ENCODE results near the gene SPEM2. TPM values are rescaled to one million over a fixed set of nuclear protein-coding genes. Genes with fewer than 3 reads are reported as not detected.
A peak's percentile ranks its signal among the peaks of the same experiment; 100 is the strongest.

SPEM2 gene
- total and polyA plus RNA-seq, 3 experiments from 2014 or later: not detected

DNA sequence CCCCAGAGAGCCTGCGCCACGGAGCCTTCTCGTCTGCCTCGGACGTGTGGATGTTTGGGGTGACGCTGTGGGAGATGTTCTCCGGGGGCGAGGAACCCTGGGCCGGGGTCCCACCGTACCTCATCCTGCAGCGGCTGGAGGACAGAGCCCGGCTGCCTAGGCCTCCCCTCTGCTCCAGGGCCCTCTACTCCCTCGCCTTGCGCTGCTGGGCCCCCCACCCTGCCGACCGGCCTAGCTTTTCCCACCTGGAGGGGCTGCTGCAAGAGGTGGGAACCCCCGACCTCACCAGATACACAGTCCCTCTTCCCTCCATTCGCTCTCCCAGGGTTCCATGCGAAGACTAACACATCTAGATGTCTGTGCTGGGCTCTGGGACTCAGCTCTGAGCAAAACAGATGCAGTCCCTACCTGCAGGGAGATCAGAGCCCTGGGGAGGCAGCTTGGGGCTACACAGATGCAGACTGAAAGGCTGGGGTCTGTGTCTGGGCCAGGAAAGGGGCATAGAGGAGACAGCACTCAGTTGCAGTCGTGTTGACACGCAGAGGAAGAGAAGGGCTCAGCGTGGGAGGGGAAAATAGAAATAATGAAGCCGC is 40.8 kb upstream of the SPEM2 start:
- peak overlapping the region; percentile 78 to 92 (median 87) for H3K4me3 Mint-ChIP-seq
- peaks cover 16 to 26% of the 10 kb centered on the region in 2 donors for H3K27me3 Mint-ChIP-seq
- POLR2A ChIA-PET: interaction anchor here (0.5 to 1.9 kb wide), 14 partner anchors 9 to 100 kb away, joined by 3 to 16 read pairs (median 4); partner anchors contain the start of genes ACAP1, PLSCR3, POLR2A and TMEM102

GRCh38 chr17:7388856-7389255 is 36.6 kb upstream of the SPEM2 start:
- Mint-ChIP-seq H3K36me3 (peaks cover 0 to 60% (median 3%) of the 10 kb centered on the region in 3 donors), H3K27ac (peak overlapping the region in 2 of 8 donors; percentile 37 to 72), H3K27me3 (no peaks in the 10 kb centered on the region), H3K4me3 (peak overlapping the region in 1 of 7 donors; percentile 66), H3K9me3 (no peaks in the 10 kb centered on the region), H3K4me1 (peaks cover 21 to 44% (median 28%) of the 10 kb centered on the region in 3 donors)
- H3K4me1 ChIP-seq (ENCODE audit: insufficient read depth, low read length): peaks cover 35% of the 10 kb centered on the region
- no peaks in the 10 kb centered on the region for H3K9me3 ChIP-seq (ENCODE audit: low read length)
- no peak for DNase-seq
- H3K36me3 ChIP-seq (ENCODE audit: insufficient read depth, low read length): peaks cover 32% of the 10 kb centered on the region
- no peaks in the 10 kb centered on the region for H3K27me3 ChIP-seq (ENCODE audit: insufficient read depth, low read length, poor library complexity, severe bottlenecking)
- POLR2A ChIA-PET: interaction anchor here (0.6 kb wide), 1 partner anchor 184 kb away, joined by 5 read pairs; no protein-coding TSS in a partner anchor
- CTCF ChIA-PET: interaction anchor here (0.8 to 1.4 kb wide), 3 partner anchors 15 to 48 kb away, joined by 3 to 4 read pairs (median 3); partner anchors contain the start of gene TMEM256
- no peak overlapping the region for H3K4me3 ChIP-seq (ENCODE audit: low read length)
- H3K27ac ChIP-seq (ENCODE audit: low read depth, low read length): no peak overlapping the region

More for the DNA sequence above, 40.8 kb upstream of the SPEM2 start:
- no peak for DNase-seq
- peak overlapping the region; percentile 79 for H3K27ac ChIP-seq (ENCODE audit: low read depth, low read length)
- H3K4me3 ChIP-seq (ENCODE audit: low read length): peak overlapping the region; percentile 83
- no peaks in the 10 kb centered on the region for H3K9me3 Mint-ChIP-seq
- peaks cover 13% of the 10 kb centered on the region for H3K4me1 ChIP-seq (ENCODE audit: insufficient read depth, low read length)
- peaks cover 4% of the 10 kb centered on the region for H3K36me3 ChIP-seq (ENCODE audit: insufficient read depth, low read length)
- H3K9me3 ChIP-seq (ENCODE audit: low read length): no peaks in the 10 kb centered on the region
- H3K27ac Mint-ChIP-seq: peak overlapping the region; percentile 85 to 97 (median 92)
- H3K4me1 Mint-ChIP-seq: peaks cover 12 to 16% (median 16%) of the 10 kb centered on the region in 3 donors
- peaks cover 16% of the 10 kb centered on the region for H3K27me3 ChIP-seq (ENCODE audit: insufficient read depth, low read length, poor library complexity, severe bottlenecking)
- peaks cover 0 to 26% (median 0%) of the 10 kb centered on the region in 3 donors for H3K36me3 Mint-ChIP-seq
- CTCF ChIA-PET: interaction anchor here (0.9 to 2.1 kb wide), 8 partner anchors 9 to 176 kb away, joined by 3 to 15 read pairs (median 4); partner anchors contain the start of genes PLSCR3 and TMEM102

- peaks cover 22 to 41% (median 27%) of the 10 kb centered on the region in 3 donors for H3K4me1 Mint-ChIP-seq
These were observed 35.2 kb upstream of the SPEM2 start for GRCh38 chr17:7389924-7390910.

DNA sequence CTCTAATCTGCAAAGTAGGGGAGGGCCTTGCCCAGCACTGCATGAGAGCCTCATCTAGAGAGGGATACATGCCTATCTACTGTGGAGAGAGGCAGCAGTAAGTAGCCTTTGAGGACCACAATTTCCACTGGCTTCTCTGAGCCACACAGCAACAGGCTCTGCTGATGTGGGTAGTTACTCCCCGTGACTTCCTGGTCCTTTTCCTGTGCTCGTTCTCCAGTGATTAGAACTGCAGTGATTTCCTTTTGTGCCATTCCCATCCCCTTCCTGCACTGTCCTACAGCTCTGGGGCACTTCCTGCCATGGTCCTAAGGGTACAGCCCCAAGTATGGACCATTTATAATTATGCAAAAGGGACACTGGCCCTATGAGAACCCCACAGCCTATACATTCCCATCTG is 34.1 kb upstream of the SPEM2 start:
- Histone ChIP-seq H3K9me3 (ENCODE audit: low read length) (no peaks in the 10 kb centered on the region), H3K27ac (ENCODE audit: low read depth, low read length) (no peak overlapping the region), H3K4me3 (ENCODE audit: low read length) (no peak overlapping the region), H3K4me1 (ENCODE audit: insufficient read depth, low read length) (peaks cover 35% of the 10 kb centered on the region), H3K36me3 (ENCODE audit: insufficient read depth, low read length) (peaks cover 32% of the 10 kb centered on the region), H3K27me3 (ENCODE audit: insufficient read depth, low read length, poor library complexity, severe bottlenecking) (no peaks in the 10 kb centered on the region)
- Mint-ChIP-seq H3K9me3 (no peaks in the 10 kb centered on the region), H3K27ac (peak overlapping the region in 4 of 8 donors; percentile 29 to 84 (median 37)), H3K36me3 (peaks cover 0 to 62% (median 3%) of the 10 kb centered on the region in 3 donors), H3K4me1 (peaks cover 22 to 46% (median 27%) of the 10 kb centered on the region in 3 donors), H3K27me3 (no peaks in the 10 kb centered on the region), H3K4me3 (peak overlapping the region in 3 of 7 donors; percentile 23 to 76 (median 47))
- DNase-seq: no peak
- ChIA-PET CTCF (no interaction called here), POLR2A (no interaction called here)

More at GRCh38 chr17:7389924-7390910, 35.2 kb upstream of the SPEM2 start:
- DNase-seq: no peak
- peaks cover 0 to 64% (median 3%) of the 10 kb centered on the region in 3 donors for H3K36me3 Mint-ChIP-seq
- H3K27ac Mint-ChIP-seq: peak overlapping the region in 3 of 8 donors; percentile 6 to 78 (median 37)
- Histone ChIP-seq H3K27me3 (ENCODE audit: insufficient read depth, low read length, poor library complexity, severe bottlenecking) (no peaks in the 10 kb centered on the region), H3K27ac (ENCODE audit: low read depth, low read length) (no peak overlapping the region), H3K9me3 (ENCODE audit: low read length) (no peaks in the 10 kb centered on the region), H3K4me1 (ENCODE audit: insufficient read depth, low read length) (peaks cover 34% of the 10 kb centered on the region), H3K36me3 (ENCODE audit: insufficient read depth, low read length) (peaks cover 32% of the 10 kb centered on the region), H3K4me3 (ENCODE audit: low read length) (no peak overlapping the region)
- peak overlapping the region in 1 of 7 donors; percentile 66 for H3K4me3 Mint-ChIP-seq
- ChIA-PET CTCF (interaction anchor here (0.6 kb wide), 1 partner anchor 10 kb away, joined by 4 read pairs; no protein-coding TSS in a partner anchor), POLR2A (no interaction called here)
- no peaks in the 10 kb centered on the region for H3K9me3 Mint-ChIP-seq
- no peaks in the 10 kb centered on the region for H3K27me3 Mint-ChIP-seq

GRCh38 chr17:7392696-7393612 is 32.5 kb upstream of the SPEM2 start:
- peaks cover 0 to 52% (median 3%) of the 10 kb centered on the region in 3 donors for H3K36me3 Mint-ChIP-seq
- H3K4me3 Mint-ChIP-seq: peak overlapping the region; percentile 70 to 99 (median 93)
- no peaks in the 10 kb centered on the region for H3K9me3 ChIP-seq (ENCODE audit: low read length)
- H3K27me3 ChIP-seq (ENCODE audit: insufficient read depth, low read length, poor library complexity, severe bottlenecking): no peaks in the 10 kb centered on the region
- ChIA-PET CTCF (no interaction called here), POLR2A (interaction anchor here (0.7 kb wide), 1 partner anchor 11 kb away, joined by 5 read pairs; the partner anchor contains the start of gene TMEM256)
- peak overlapping the region; percentile 80 for H3K27ac ChIP-seq (ENCODE audit: low read depth, low read length)
- peaks cover 22 to 46% (median 27%) of the 10 kb centered on the region in 3 donors for H3K4me1 Mint-ChIP-seq
- peak in 1 of 5 donors; percentile 38 for DNase-seq
- peak overlapping the region in 7 of 8 donors; percentile 42 to 98 (median 76) for H3K27ac Mint-ChIP-seq
- H3K9me3 Mint-ChIP-seq: no peaks in the 10 kb centered on the region
- peak overlapping the region; percentile 88 for H3K4me3 ChIP-seq (ENCODE audit: low read length)
- peaks cover 35% of the 10 kb centered on the region for H3K4me1 ChIP-seq (ENCODE audit: insufficient read depth, low read length)
- peaks cover 32% of the 10 kb centered on the region for H3K36me3 ChIP-seq (ENCODE audit: insufficient read depth, low read length)
- no peaks in the 10 kb centered on the region for H3K27me3 Mint-ChIP-seq

DNA sequence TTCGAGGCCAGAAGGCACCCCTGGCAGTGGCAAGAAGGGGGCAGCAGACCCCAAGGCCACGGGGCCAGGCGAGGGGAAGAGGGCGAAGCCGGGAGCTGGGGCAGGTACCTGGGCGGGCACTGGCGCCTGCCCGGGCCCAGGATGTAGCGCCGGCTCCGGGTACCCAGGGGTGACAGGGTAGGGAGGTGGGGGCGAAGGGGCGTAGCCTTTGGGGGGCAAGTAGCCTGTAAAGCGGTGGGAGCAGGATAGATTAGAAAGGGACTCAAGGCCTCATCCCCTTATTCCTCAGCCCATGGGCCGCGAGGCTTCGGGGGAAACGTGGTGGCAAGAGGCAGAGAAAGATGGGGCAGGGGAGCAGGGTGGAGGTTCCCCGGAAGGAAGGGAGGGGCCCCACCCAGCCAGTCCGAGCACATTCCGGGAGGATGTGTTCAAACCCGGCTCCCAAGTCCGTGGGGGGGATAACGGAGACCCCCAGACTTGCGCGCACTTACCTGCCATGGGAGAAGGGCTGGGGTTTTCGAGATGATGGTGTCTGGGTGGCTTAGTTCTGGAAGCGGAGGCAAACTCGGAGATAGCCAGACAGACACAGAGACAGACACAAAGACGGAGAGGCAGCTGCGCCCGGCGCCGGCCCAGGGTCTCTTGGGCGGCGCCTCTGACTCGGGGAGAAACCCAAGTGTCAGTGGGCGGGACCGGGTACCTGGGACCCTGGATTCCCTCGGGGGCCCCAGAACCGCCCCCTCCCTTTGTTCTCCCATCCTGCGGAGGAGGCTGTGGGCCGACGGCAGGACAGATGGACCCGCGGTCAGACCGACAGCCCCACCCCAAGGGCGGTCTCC is 31.6 kb upstream of the SPEM2 start:
- H3K4me1 ChIP-seq (ENCODE audit: insufficient read depth, low read length): peaks cover 35% of the 10 kb centered on the region
- CTCF ChIA-PET: interaction anchor here (1.1 to 1.3 kb wide), 2 partner anchors 9 kb away, joined by 3 to 8 read pairs; no protein-coding TSS in a partner anchor
- H3K4me1 Mint-ChIP-seq: peaks cover 22 to 46% (median 27%) of the 10 kb centered on the region in 3 donors
- peak overlapping the region; percentile 80 for H3K27ac ChIP-seq (ENCODE audit: low read depth, low read length)
- H3K4me3 Mint-ChIP-seq: peak overlapping the region; percentile 91 to 99 (median 95)
- peaks cover 0 to 45% (median 3%) of the 10 kb centered on the region in 3 donors for H3K36me3 Mint-ChIP-seq
- H3K36me3 ChIP-seq (ENCODE audit: insufficient read depth, low read length): peaks cover 32% of the 10 kb centered on the region
- no peaks in the 10 kb centered on the region for H3K27me3 Mint-ChIP-seq
- H3K27ac Mint-ChIP-seq: peak overlapping the region; percentile 90 to 98 (median 96)
- no peaks in the 10 kb centered on the region for H3K27me3 ChIP-seq (ENCODE audit: insufficient read depth, low read length, poor library complexity, severe bottlenecking)
- no peaks in the 10 kb centered on the region for H3K9me3 Mint-ChIP-seq
- no peaks in the 10 kb centered on the region for H3K9me3 ChIP-seq (ENCODE audit: low read length)
- POLR2A ChIA-PET: interaction anchor here (0.6 to 1.8 kb wide), 6 partner anchors 9 to 92 kb away, joined by 3 to 12 read pairs (median 4); partner anchors contain the start of genes TMEM102, TMEM256 and ZBTB4
- DNase-seq: peak; percentile 61 to 82 (median 75)
- peak overlapping the region; percentile 88 for H3K4me3 ChIP-seq (ENCODE audit: low read length)

Data from CD8-positive, alpha-beta memory T cell (primary cell).